Hematopoietic multipotent progenitor cell treated with erythropoietin and hydrocortisone succinate and interleukin-3 and kit ligand, for 17 days (in vitro differentiated cells): ENCODE data around the gene ZBTB42.

Experiments used
- DNase-seq: peaks from one replicate; pipeline ENCODE4 v3.0.0-alpha.2; 2015; ENCODE audit warnings: low spot score

Gene ZBTB42

DNA sequence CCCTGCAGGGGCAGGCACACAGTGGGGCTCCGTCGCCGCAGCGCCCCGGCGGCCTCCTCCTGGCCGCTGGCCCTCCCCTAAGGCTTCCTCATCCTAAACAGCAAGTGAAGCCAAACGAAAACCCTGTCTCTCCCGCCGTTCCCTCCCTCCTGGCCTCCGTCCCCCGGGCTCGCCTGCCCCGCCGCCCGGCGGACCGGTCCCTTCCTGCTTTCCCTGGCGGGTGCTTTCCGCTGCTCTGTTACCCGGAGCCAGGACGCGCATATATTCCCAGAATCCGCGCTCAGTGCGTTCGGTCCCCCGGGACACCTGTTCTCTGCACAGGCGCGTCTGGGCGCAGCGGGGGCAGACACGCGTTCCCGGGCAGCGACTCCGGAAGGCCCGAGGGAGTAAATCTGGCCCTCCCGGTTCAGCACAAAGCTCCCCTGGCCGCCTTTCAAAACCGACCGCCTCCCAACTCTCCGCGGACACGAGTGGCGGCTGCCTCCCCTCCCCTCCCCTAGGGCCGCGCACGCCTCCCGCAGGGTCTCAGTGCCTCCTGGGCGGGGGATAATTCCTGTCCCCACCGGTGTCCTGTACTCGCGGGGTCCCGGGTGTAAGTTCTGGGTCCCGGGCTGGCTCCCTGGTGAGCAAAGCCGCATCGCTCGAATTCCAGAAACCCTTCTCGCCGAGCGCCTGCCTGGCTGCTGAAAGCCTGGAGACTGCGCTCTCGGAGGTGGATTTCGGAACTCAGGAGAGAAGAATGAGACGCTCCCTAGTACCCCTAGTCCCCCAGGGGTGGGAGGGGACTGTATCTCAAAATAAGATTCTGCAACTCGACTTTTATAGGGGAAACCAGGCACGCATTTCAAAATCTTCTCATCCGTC is 42.8 kb downstream of the ZBTB42 start:
- DNase-seq, result no peak

GRCh38 chr14:104844306-104845032 is 43.6 kb downstream of the ZBTB42 start:
- DNase-seq, result no peak

DNA sequence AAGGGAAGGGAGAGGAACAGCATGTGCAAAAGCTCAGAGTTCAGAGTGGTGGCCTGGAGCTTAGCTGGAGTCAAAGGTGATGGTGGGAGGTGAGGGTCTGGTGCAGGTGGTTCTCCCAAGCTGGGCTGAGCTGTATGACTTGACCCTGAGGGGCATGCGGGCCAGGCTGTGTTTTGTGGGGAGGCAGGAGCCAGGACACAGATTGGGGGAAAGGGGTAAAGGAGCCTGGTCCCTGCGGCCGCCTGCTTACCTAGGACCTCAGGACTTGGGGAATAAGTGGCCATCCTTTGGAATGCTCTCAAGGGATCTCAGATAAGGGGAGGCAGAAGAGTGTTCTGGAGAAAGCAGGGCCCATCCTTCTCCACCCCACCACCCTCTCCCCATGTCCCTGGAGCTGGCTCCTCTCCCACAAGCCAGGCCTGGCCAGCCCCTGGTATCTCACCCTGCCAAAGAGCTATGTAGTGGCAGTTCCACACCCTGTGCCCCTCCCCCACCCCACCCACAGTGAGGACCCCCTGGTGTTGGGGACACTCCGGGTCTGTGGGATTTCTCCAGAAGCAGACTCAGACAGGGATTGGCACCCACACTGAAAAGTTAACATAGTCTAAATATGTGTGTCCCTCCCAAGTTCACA is 44.2 kb downstream of the ZBTB42 start:
- DNase-seq, result no peak

DNA sequence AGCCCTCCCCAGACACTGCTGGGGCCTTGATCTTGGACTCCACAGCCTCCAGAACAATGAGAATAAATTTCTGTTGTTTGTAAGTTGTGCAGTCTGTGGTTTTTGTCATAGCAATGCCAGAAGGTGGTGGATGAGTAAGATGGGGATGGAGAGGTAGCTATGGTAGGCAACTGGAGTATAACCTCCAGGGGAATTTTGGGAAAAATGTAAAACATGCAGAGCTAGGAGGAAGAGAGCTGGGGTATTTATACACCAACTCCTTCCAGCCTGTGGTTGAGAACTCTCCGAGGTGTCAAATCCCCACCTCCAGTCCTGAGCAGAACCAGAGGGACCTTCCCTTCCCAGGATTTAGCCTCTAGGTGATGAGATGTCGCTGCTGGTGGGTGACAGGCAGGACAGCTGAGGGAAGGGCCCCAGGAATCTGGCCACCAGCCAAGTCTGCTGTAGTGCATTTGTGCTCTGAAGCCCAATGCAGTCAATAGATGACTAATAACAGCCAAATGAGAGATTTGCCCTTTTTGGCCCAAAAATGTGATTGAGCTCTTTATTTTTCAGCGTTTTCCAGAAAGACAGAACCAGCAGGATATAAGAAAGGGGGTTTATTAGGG is 45.0 kb downstream of the ZBTB42 start:
- DNase-seq, result no peak

DNA sequence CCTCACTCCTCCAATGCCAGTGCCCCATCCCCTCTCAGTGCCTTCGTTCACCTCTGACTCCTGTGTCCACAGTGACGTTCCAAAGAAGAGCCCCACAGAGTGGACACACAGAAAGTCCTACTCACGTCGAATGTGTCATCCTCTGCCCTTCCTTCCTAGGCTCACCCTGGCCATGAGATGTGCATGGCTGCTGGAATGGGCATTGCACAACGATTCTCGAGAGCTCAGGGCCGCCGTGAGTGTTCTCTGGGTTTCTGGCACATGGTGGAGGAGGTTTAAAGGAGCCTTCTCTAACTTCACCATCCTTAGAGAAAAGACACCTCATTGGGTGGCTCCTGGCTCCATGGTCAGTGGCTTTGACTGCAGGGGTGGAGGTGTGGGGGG is 51.4 kb downstream of the ZBTB42 start:
- DNase-seq, result no peak
